Body of pancreas (tissue), 4 donors: ENCODE results near the gene FAM83E.

Source experiments
- POLR2A ChIP-seq, 3 donors: fragments of 450-650 bp; IDR thresholded peaks; one replicate each; pipeline ENCODE4 v1.6.1; 2016; ENCODE audit warnings: antibody characterized with exemption in 3 of 3, mild to moderate bottlenecking in 2 of 3
- TF ChIP-seq, protein P1 (sequence below), 7 experiments: fragments of 450-650 bp in 4 of 7; fragments of 200-600 bp in 3 of 7; sonication (generic) in 3 of 7; IDR thresholded peaks; one replicate each; pipeline ENCODE4 v1.5.1; 2016 to 2019; ENCODE audit warnings: antibody characterized with exemption in 7 of 7

DNA sequence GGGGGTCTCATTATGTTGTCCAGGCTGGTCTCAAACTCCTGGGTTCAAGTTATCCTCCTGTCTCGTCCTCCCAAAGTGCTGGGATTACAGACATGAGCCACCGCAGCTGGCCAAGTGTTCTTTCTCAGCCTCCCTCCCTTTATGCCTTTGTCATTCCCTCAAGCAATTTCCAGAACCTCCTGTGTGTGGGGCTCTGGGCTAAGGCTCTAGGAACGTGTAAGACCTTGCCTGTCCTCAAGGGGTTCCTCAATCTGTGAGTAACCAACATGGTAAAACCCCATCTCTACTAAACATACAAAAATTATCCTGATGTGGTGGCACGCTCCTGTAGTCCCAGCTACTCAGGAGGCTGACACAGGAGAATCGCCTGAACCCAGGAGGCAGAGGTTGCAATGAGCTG lies 23.9 kb downstream of the FAM83E start:
- TF ChIP-seq, protein P1, sequence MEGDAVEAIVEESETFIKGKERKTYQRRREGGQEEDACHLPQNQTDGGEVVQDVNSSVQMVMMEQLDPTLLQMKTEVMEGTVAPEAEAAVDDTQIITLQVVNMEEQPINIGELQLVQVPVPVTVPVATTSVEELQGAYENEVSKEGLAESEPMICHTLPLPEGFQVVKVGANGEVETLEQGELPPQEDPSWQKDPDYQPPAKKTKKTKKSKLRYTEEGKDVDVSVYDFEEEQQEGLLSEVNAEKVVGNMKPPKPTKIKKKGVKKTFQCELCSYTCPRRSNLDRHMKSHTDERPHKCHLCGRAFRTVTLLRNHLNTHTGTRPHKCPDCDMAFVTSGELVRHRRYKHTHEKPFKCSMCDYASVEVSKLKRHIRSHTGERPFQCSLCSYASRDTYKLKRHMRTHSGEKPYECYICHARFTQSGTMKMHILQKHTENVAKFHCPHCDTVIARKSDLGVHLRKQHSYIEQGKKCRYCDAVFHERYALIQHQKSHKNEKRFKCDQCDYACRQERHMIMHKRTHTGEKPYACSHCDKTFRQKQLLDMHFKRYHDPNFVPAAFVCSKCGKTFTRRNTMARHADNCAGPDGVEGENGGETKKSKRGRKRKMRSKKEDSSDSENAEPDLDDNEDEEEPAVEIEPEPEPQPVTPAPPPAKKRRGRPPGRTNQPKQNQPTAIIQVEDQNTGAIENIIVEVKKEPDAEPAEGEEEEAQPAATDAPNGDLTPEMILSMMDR (IDR thresholded peaks at IDR 0.05): no peak
- no peak for TF ChIP-seq POLR2A (IDR thresholded peaks at IDR 0.05)
